Vagina (tissue), 2 donors: ENCODE data around the gene ACOT9.

ENCODE experiments used
- CTCF ChIP-seq, 3 experiments: fragments of 450-650 bp in 2 of 3; fragments of 200-600 bp in 1 of 3; sonication (generic) in 1 of 3; IDR thresholded peaks; one replicate each; pipeline ENCODE4 v1.5.1; 2017 to 2019; ENCODE audit warnings: antibody characterized with exemption in 3 of 3, mild to moderate bottlenecking in 2 of 3, moderate library complexity in 2 of 3
- POLR2A ChIP-seq, 2 donors: fragments of 450-650 bp; IDR thresholded peaks; one replicate each; pipeline ENCODE4 v1.6.1; 2017; ENCODE audit warnings: antibody characterized with exemption in 2 of 2, mild to moderate bottlenecking in 2 of 2, moderate library complexity in 2 of 2

- TF ChIP-seq POLR2A (IDR thresholded peaks at IDR 0.05) (no peak), CTCF (IDR thresholded peaks at IDR 0.05) (no peak)
These were observed 43.3 kb upstream of the ACOT9 start for GRCh38 chrX:23786268-23786815.
